ENCODE data around the gene LYL1.

DNA sequence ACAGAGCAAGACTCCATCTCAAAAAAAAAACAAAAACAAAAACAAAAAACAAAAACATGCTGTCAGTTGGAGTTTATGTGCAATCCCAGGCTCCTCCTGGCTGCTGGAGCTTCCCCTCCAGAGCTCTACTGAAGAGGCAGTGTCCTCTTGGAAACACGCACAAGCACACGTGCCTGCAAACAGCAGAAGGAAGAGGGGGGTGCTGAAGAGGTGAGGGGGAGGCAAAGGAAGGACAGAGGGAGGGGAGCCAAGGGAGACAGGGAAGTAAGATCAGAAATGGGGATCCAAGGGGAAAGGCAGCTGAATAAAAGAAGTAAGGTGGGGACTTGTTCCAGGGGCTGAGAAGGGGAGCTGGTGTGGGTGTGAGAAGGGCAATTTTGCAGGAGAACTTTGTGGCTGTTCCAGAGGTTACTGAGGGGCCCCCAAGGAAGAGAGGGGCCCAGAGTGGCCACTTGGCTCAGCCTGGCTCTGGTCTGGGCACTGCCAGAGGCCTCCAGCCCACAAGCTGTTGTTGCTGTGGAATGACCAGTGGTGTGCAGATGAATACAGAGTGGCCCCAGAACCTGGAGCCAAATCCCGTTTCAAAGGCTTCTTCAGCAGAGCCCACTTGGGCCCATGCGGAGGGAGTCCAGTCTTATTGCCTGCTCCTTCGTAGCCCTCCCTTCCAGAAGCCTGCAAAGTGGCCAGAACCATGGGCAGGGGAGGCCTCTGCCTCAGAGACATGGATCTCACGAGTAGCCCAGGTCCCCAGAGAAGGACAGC, 34.4 kb downstream of the LYL1 start:
- TF ChIP-seq, protein P1, sequence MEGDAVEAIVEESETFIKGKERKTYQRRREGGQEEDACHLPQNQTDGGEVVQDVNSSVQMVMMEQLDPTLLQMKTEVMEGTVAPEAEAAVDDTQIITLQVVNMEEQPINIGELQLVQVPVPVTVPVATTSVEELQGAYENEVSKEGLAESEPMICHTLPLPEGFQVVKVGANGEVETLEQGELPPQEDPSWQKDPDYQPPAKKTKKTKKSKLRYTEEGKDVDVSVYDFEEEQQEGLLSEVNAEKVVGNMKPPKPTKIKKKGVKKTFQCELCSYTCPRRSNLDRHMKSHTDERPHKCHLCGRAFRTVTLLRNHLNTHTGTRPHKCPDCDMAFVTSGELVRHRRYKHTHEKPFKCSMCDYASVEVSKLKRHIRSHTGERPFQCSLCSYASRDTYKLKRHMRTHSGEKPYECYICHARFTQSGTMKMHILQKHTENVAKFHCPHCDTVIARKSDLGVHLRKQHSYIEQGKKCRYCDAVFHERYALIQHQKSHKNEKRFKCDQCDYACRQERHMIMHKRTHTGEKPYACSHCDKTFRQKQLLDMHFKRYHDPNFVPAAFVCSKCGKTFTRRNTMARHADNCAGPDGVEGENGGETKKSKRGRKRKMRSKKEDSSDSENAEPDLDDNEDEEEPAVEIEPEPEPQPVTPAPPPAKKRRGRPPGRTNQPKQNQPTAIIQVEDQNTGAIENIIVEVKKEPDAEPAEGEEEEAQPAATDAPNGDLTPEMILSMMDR (IDR thresholded peaks at IDR 0.05; ENCODE audit: low read depth, low read length, missing input control) = no peak
- no peak for TF ChIP-seq HNF4G (IDR thresholded peaks at IDR 0.05)
- no peak for TF ChIP-seq YY1 (IDR thresholded peaks at IDR 0.05)
- TF ChIP-seq, protein P2, sequence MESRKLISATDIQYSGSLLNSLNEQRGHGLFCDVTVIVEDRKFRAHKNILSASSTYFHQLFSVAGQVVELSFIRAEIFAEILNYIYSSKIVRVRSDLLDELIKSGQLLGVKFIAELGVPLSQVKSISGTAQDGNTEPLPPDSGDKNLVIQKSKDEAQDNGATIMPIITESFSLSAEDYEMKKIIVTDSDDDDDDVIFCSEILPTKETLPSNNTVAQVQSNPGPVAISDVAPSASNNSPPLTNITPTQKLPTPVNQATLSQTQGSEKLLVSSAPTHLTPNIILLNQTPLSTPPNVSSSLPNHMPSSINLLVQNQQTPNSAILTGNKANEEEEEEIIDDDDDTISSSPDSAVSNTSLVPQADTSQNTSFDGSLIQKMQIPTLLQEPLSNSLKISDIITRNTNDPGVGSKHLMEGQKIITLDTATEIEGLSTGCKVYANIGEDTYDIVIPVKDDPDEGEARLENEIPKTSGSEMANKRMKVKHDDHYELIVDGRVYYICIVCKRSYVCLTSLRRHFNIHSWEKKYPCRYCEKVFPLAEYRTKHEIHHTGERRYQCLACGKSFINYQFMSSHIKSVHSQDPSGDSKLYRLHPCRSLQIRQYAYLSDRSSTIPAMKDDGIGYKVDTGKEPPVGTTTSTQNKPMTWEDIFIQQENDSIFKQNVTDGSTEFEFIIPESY (IDR thresholded peaks at IDR 0.05) = no peak
- TF ChIP-seq JUND (IDR thresholded peaks at IDR 0.05) = no peak
- TF ChIP-seq TAF1 (conservative IDR thresholded peaks at IDR 0.05) = no peak
